Limb (tissue), 2 donors: ENCODE measurements around the gene TIA1.

Experiments
- DNase-seq, 2 donors: peaks; one replicate each; pipeline ENCODE4 v3.0.0-alpha.2; 2016; ENCODE audit errors: extremely low spot score in 2 of 2

The TIA1 gene

DNA sequence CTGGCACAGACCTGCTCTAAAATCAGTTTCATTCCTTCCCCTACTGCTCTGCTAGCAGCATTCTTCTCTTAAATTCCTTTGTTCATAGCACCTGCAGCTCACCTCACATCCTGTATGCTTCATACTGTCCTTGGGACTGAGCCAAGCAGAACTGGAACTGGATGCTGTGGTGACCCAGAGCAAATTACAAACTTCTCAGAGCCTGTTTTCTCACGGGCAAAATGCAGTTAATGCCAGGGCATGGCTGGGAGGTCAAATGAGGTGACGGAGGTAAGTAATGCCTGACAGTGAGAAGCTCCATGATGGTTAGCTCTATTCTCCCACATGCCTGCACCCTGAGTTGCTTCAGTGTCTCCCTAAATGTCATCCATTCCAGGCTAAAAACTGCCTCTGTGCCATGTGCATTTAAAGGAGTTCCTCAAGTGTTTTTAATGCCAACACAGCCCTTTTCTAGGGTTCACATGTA is 87.3 kb downstream of the TIA1 start:
- no peak for DNase-seq

GRCh38 chr2:70160545-70160944 is 87.9 kb downstream of the TIA1 start:
- DNase-seq, result no peak
